GM23338 (cell line): Measurements from ENCODE around the gene TRHDE. TPM values are rescaled to one million over a fixed set of nuclear protein-coding genes. Genes with fewer than 3 reads are reported as not detected.

Experiments used
- ATAC-seq: fragments of 200-7000 bp; cut with Tn5 transposase; 3 replicates; pipeline ENCODE4 v1.9.1; 2020
- DNase-seq: peaks from one replicate; pipeline ENCODE4 v3.0.0-alpha.2; 2015; ENCODE audit warnings: low spot score
- H2AFZ ChIP-seq: fragments of 200-600 bp; sonication (generic); 2 replicates; pipeline ENCODE4 v1.8.0; 2016; ENCODE audit warnings: antibody characterized with exemption, mild to moderate bottlenecking, moderate library complexity
- H3F3A ChIP-seq: fragments of 200-600 bp; sonication (generic); replicated peaks from 2 replicates; pipeline ENCODE4 v1.8.0; 2017; ENCODE audit warnings: antibody characterized with exemption, mixed run types, low read depth
- H3K27ac ChIP-seq: fragments of 200-600 bp; sonication (generic); 2 replicates; pipeline ENCODE4 v1.6.1; 2016; ENCODE audit warnings: low read depth
- H3K27me3 ChIP-seq: fragments of 200-600 bp; sonication (generic); 2 replicates; pipeline ENCODE4 v1.8.0; 2016; ENCODE audit warnings: mild to moderate bottlenecking, mixed run types, moderate library complexity; ENCODE audit not compliant: insufficient read depth
- H3K36me3 ChIP-seq: fragments of 200-600 bp; sonication (generic); 2 replicates; pipeline ENCODE4 v1.8.0; 2016; ENCODE audit warnings: mild to moderate bottlenecking; ENCODE audit not compliant: insufficient read depth
- H3K4me1 ChIP-seq: fragments of 200-600 bp; sonication (generic); 2 replicates; pipeline ENCODE4 v1.8.0; 2016; ENCODE audit warnings: mild to moderate bottlenecking, moderate library complexity; ENCODE audit not compliant: insufficient read depth
- H3K4me2 ChIP-seq: fragments of 200-600 bp; sonication (generic); 2 replicates; pipeline ENCODE4 v1.7.1; 2017; ENCODE audit warnings: mixed run types
- H3K4me3 ChIP-seq: fragments of 200-600 bp; sonication (generic); 2 replicates; pipeline ENCODE4 v1.6.1; 2016; ENCODE audit warnings: mixed run types
- H3K79me2 ChIP-seq: fragments of 200-600 bp; sonication (generic); replicated peaks from 2 replicates; pipeline ENCODE4 v1.8.0; 2017; ENCODE audit warnings: mild to moderate bottlenecking; ENCODE audit not compliant: insufficient read depth
- H3K9me2 ChIP-seq: fragments of 200-600 bp; sonication (generic); 2 replicates; pipeline ENCODE4 v1.8.0; 2017; ENCODE audit not compliant: insufficient read depth
- H4K20me1 ChIP-seq: fragments of 200-600 bp; sonication (generic); replicated peaks from 2 replicates; pipeline ENCODE4 v1.8.0; 2017; ENCODE audit warnings: mild to moderate bottlenecking; ENCODE audit not compliant: insufficient read depth
- H3K27ac Mint-ChIP-seq: 2 replicates; pipeline ENCODE4 v1.8.0; 2020; ENCODE audit warnings: inconsistent platforms, mild to moderate bottlenecking, moderate library complexity, mixed read lengths
- H3K27me3 Mint-ChIP-seq: 3 replicates; pipeline ENCODE4 v1.8.0; 2022; ENCODE audit warnings: low read depth, mild to moderate bottlenecking, moderate library complexity, mixed read lengths, inconsistent platforms; ENCODE audit not compliant: insufficient read depth, poor library complexity
- H3K36me3 Mint-ChIP-seq: 3 replicates; pipeline ENCODE4 v1.8.0; 2021; ENCODE audit warnings: low read depth, mild to moderate bottlenecking, inconsistent platforms, moderate library complexity, mixed read lengths
- H3K4me1 Mint-ChIP-seq: 3 replicates; pipeline ENCODE4 v1.8.0; 2020; ENCODE audit warnings: mild to moderate bottlenecking, inconsistent platforms, mixed read lengths
- H3K4me3 Mint-ChIP-seq: 3 replicates; pipeline ENCODE4 v1.8.0; 2021; ENCODE audit warnings: moderate library complexity, mild to moderate bottlenecking, inconsistent platforms, mixed read lengths
- H3K9me3 Mint-ChIP-seq: 3 replicates; pipeline ENCODE4 v1.8.0; 2020; ENCODE audit warnings: moderate library complexity, mild to moderate bottlenecking, inconsistent platforms, mixed read lengths
- CREB1 ChIP-seq: fragments of 250-450 bp; sonication (Bioruptor Pico); IDR thresholded peaks from 2 replicates; pipeline ENCODE4 v1.5.0; 2020; ENCODE audit warnings: low read depth, mild to moderate bottlenecking, moderate library complexity
- CTCF ChIP-seq, 2 experiments: fragments of 200-600 bp in 1 of 2; sonication (generic) in 1 of 2; conservative IDR thresholded peaks; 2 replicates each; pipeline versions ENCODE4 v1.5.1 to v1.6.1; 2016 to 2017; ENCODE audit warnings: antibody characterized with exemption in 2 of 2, low read depth in 2 of 2, mild to moderate bottlenecking in 2 of 2, moderate library complexity in 1 of 2
- ETS1 ChIP-seq: IDR thresholded peaks from 2 replicates; pipeline ENCODE4 v1.6.1; 2016; ENCODE audit warnings: antibody characterized with exemption
- EZH2 ChIP-seq: fragments of 200-600 bp; sonication (generic); IDR thresholded peaks from one replicate; pipeline ENCODE4 v1.8.0; 2017; ENCODE audit warnings: antibody characterized with exemption, mild to moderate bottlenecking, low read depth; ENCODE audit not compliant: unreplicated experiment
- EZH2phosphoT487 ChIP-seq: fragments of 200-600 bp; sonication (generic); IDR thresholded peaks from one replicate; pipeline ENCODE4 v1.8.1; 2018; ENCODE audit warnings: antibody characterized with exemption; ENCODE audit not compliant: unreplicated experiment
- JUNB ChIP-seq: IDR thresholded peaks from one replicate; pipeline ENCODE4 v1.6.1; 2016; ENCODE audit warnings: antibody characterized with exemption; ENCODE audit not compliant: unreplicated experiment
- NANOG ChIP-seq: IDR thresholded peaks from 2 replicates; pipeline ENCODE4 v1.6.1; 2016; ENCODE audit warnings: antibody characterized with exemption, borderline replicate concordance
- POLR2AphosphoS5 ChIP-seq: IDR thresholded peaks from 2 replicates; pipeline ENCODE4 v1.6.1; 2016; ENCODE audit warnings: antibody characterized with exemption, low read depth
- REST ChIP-seq: IDR thresholded peaks from one replicate; pipeline ENCODE4 v1.6.1; 2018; ENCODE audit warnings: antibody characterized with exemption; ENCODE audit not compliant: unreplicated experiment
- STAT1 ChIP-seq: IDR thresholded peaks from one replicate; pipeline ENCODE4 v1.6.1; 2016; ENCODE audit warnings: antibody characterized with exemption; ENCODE audit not compliant: unreplicated experiment
- ZNF114 ChIP-seq: fragments of 250-450 bp; sonication (Bioruptor Pico); IDR thresholded peaks from 2 replicates; pipeline ENCODE4 v1.5.0; 2020; ENCODE audit warnings: mild to moderate bottlenecking, moderate library complexity
- ZNF331 ChIP-seq: fragments of 250-450 bp; sonication (Bioruptor Pico); IDR thresholded peaks from 2 replicates; pipeline ENCODE4 v1.5.0; 2020; ENCODE audit warnings: low read depth, mild to moderate bottlenecking, moderate library complexity
- ZNF462 ChIP-seq: fragments of 250-450 bp; sonication (Bioruptor Pico); IDR thresholded peaks from 2 replicates; pipeline ENCODE4 v1.5.0; 2020; ENCODE audit warnings: mild to moderate bottlenecking, moderate library complexity
- polyA plus RNA-seq: library from polyadenylated mRNA; unstranded; fragments of >200 nt; fragmentation: Nextera tagmentation; extraction: Ambion mirVana; gene quantifications from 2 replicates; pipeline ENCODE4 v1.2.1, GENCODE V29; 2016
- total RNA-seq: library from RNA; depleted of rRNA; stranded (reverse); fragments of >200 nt; shearing (Covaris generic); gene quantifications from 2 replicates; pipeline ENCODE4 v1.2.3, GENCODE V29; 2014

Gene TRHDE
- total and polyA plus RNA-seq, 2 experiments from 2014 or later = 1.3 to 7.7 TPM

- Histone ChIP-seq H3K4me2 (no peak overlapping the region), H3K36me3 (no peaks in the 10 kb centered on the region), H3K27ac (no peak overlapping the region), H3K27me3 (no peaks in the 10 kb centered on the region), H4K20me1 (no peaks in the 10 kb centered on the region), H3K9me2 (no peaks in the 10 kb centered on the region), H3K4me3 (no peak overlapping the region), H3F3A (no peaks in the 10 kb centered on the region), H3K4me1 (peaks cover 9% of the 10 kb centered on the region), H3K79me2 (no peaks in the 10 kb centered on the region), H2AFZ (no peak overlapping the region)
- H3K9me3 Mint-ChIP-seq = no peaks in the 10 kb centered on the region
- ATAC-seq (no peak), DNase-seq (no peak)
- no peaks in the 10 kb centered on the region; the same call in 2 of the 3 replicates for H3K4me1 Mint-ChIP-seq
- no peaks in the 10 kb centered on the region for H3K36me3 Mint-ChIP-seq
- TF ChIP-seq EZH2 = no peak
- no peak for TF ChIP-seq NANOG
- TF ChIP-seq JUNB = no peak
- TF ChIP-seq POLR2AphosphoS5 = no peak
- TF ChIP-seq ZNF114 = no peak
- TF ChIP-seq CTCF (conservative IDR thresholded peaks at IDR 0.05; ENCODE audit: low read depth in 2 of 2) = no peak
- no peak for TF ChIP-seq EZH2phosphoT487
- no peak for TF ChIP-seq STAT1
- TF ChIP-seq CREB1 (CRISPR knock-in tag) = no peak
- no peak for TF ChIP-seq ETS1
- TF ChIP-seq ZNF462 = no peak
- no peak for TF ChIP-seq REST
- TF ChIP-seq ZNF331 (CRISPR knock-in tag) = no peak
- no peaks in the 10 kb centered on the region for H3K27me3 Mint-ChIP-seq
- no peak overlapping the region for H3K4me3 Mint-ChIP-seq
- H3K27ac Mint-ChIP-seq = no peak overlapping the region
Observed at GRCh38 chr12:72574138-72574537, 302.0 kb downstream of the TRHDE start.
